DMS 273 (cell line): ENCODE results near the gene CCDC8.
"Not testable (repeated sequence)": the region's sequence is repeated elsewhere in the genome, so short reads cannot be mapped to it uniquely, and the experiment has no call there.

Source experiments
- DNase-seq: peaks from one replicate; lab custom pipeline; 2025; ENCODE audit not compliant: unreplicated experiment; lab: John Stamatoyannopoulos, UW

The CCDC8 gene

GRCh38 chr19:46383171-46383815 lies 30.1 kb downstream of the CCDC8 start:
- DNase-seq, result no peak

GRCh38 chr19:46381756-46382345 lies 31.5 kb downstream of the CCDC8 start:
- peak; percentile 56 for DNase-seq

- DNase-seq, result no peak
Observed at GRCh38 chr19:46381346-46381745, 32.0 kb downstream of the CCDC8 start.

DNA sequence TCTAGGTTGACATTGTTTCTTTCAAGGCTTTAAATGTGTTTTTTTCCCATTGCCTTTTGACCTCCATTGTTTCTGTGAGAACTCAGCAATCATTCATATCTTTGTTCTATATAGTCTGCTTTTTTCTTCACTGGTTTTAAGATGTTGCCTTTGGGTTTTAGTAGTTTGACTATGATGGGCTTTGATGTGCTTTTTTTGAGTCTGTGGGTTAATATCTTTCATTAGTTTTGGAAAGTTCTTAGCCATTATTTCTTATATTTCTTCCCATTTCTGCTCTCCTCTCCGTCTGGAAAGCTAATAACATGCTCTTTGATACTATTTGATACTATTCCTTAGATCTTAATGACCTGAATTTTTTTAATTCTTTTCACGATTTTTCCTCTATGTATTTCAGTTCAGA lies 32.7 kb downstream of the CCDC8 start:
- DNase-seq, result no peak

GRCh38 chr19:46378268-46378667 lies 35.1 kb downstream of the CCDC8 start:
- no peak for DNase-seq

- no peak for DNase-seq
Observed at GRCh38 chr19:46376241-46377153, 36.9 kb downstream of the CCDC8 start.

- not testable (repeated sequence) for DNase-seq
Observed at GRCh38 chr19:46375476-46376067, 37.8 kb downstream of the CCDC8 start.

DNA sequence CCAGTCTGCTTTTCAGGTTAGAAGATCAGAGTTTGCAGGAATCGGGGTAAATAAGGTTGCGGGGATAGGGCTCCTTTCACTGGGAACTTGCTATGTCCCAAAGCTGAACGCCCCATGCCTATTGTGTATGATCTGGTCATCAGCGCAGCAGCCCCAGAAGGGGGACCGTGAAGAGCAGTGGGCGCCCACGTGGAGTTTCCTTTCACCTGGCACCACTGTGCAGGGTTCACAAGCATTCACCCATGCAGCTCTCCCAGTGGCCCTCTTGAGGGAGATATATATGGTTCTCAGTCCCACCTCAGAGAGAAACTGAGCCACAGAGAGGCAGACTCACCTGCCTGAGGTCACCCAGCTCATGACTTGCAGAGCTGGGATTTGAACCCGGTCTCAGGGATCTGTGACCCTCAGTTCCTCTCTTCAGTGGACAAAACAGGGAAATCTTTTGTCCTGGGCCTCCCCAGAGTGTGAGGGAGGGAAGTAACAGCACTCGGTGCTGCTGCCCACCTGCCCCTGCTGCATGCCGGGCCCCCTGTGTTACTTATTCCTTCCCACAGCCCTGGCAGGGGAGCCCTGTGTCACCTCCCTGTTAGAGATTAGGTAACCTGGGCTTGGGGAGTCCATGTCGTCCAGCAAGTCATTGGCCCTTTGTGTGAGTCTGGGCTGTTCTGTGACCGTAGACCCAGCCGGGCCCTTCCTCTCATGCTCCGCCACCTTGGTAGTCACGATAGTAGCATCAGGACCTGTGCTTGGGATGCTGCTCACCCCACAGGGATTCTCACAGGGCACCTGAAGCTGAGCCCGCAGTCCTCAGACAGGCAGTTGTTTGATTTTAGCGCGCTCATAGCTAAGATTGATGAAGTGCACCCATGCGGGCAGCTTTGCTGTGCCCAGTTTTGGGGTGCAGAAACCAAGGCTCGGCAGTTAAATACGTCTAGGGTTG lies 38.6 kb downstream of the CCDC8 start:
- DNase-seq, result no peak

GRCh38 chr19:46373491-46374359 lies 39.6 kb downstream of the CCDC8 start:
- peak; percentile 99 for DNase-seq

GRCh38 chr19:46372901-46373490 lies 40.4 kb downstream of the CCDC8 start:
- peak; percentile 78 for DNase-seq

DNA sequence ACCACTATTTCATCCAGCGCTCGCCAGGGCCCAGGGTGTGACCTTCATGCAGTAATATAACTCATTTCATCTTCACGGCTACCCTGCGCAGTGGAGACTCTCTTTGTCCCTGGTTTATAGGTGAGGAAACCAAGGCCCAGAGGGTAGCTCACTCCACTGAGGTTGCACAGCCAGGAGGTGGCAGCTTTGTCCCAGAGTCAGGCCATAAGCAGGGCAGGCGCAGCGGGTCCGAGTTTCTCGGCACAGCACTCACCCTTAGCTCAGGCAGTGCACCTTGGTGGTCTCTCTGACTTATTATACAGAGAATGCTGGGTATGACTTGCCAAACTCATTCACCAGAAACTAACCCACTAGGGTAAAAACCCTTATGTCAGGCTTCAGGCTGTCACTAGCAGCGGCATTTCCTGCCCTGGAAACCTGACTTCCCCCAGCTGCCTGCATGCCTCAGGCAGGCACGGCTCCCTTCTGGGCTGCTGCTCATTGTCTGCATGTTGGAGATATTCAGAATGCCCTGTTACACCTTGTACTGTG lies 41.9 kb downstream of the CCDC8 start:
- no peak for DNase-seq

GRCh38 chr19:46369817-46370216 lies 43.5 kb downstream of the CCDC8 start:
- no peak for DNase-seq

- DNase-seq, result no peak
Observed at GRCh38 chr19:46368116-46368515, 45.2 kb downstream of the CCDC8 start.

GRCh38 chr19:46367426-46367825 lies 45.9 kb downstream of the CCDC8 start:
- no peak for DNase-seq

DNA sequence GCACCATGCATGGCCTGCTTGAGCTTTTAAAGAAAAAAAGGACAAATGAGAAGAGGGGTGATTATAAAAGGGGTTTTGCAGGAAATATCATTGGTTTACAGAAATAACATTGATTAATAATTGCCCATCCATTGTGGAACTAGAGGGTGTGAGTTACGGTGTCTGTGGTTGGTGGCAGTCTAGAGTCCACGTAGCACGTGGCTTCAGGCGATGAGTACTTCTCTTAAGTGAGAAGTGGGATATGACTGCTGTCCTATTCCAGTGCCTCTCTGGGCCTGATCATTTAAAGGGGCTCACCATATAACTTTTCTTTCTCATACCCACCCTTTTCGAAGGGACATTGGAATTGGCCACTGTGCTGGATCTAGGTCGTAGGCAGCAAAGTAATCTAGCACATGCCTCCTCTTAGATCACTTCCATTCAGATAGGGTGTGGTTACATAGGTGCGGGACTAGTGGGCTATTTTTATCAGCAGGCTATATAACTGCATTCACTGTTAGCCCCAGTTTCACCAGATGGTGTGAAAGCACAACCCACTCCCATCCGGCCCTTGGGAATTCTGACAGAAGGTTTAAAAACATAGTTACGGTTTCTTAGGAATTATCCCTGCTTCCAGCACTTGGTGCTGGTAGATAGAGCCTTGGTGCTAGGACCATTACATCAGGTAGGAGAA lies 46.6 kb downstream of the CCDC8 start:
- peak; percentile 96 for DNase-seq

- peak; percentile 49 for DNase-seq
Observed at GRCh38 chr19:46365561-46365960, 47.8 kb downstream of the CCDC8 start.

- DNase-seq, result no peak
Observed at GRCh38 chr19:46364359-46364758, 49.0 kb downstream of the CCDC8 start.

GRCh38 chr19:46361915-46362314 lies 51.4 kb downstream of the CCDC8 start:
- no peak for DNase-seq
